ENCODE measurements around the gene AFAP1.

- no peak for TF ChIP-seq CTCF (IDR thresholded peaks at IDR 0.05)
- TF ChIP-seq ZFX (IDR thresholded peaks at IDR 0.05; ENCODE audit: borderline replicate concordance), result no peak
Observed at GRCh38 chr4:7874838-7875237, 64.8 kb downstream of the AFAP1 start.
